Stomach smooth muscle (tissue), 2 donors: ENCODE data around the gene REEP1.

Experiments
- H3K27ac ChIP-seq: one replicate; pipeline ENCODE4 v1.7.0; 2013; ENCODE audit warnings: mild to moderate bottlenecking, low read length, inconsistent platforms
- H3K27me3 ChIP-seq, 2 donors: one replicate each; pipeline ENCODE4 v1.7.0; 2013; ENCODE audit warnings: low read length in 2 of 2; ENCODE audit not compliant: insufficient read depth in 2 of 2, control insufficient read depth in 1 of 2
- H3K36me3 ChIP-seq, 2 donors: one replicate each; pipeline ENCODE4 v1.7.0; 2013; ENCODE audit warnings: low read length in 2 of 2; ENCODE audit not compliant: control insufficient read depth in 2 of 2, insufficient read depth in 2 of 2
- H3K4me1 ChIP-seq: one replicate; pipeline ENCODE4 v1.7.0; 2013; ENCODE audit warnings: low read length; ENCODE audit not compliant: control insufficient read depth, insufficient read depth
- H3K4me3 ChIP-seq, 2 donors: one replicate each; pipeline ENCODE4 v1.7.0; 2013; ENCODE audit warnings: low read length in 2 of 2
- H3K9ac ChIP-seq, 2 donors: one replicate each; pipeline ENCODE4 v1.7.0; 2013; ENCODE audit warnings: low read length in 2 of 2, mild to moderate bottlenecking in 1 of 2
- H3K9me3 ChIP-seq, 2 donors: one replicate each; pipeline ENCODE4 v1.7.0; 2013; ENCODE audit warnings: low read length in 2 of 2; ENCODE audit not compliant: control insufficient read depth in 2 of 2
- donor health status: healthy.
- donor health status: Pancreatic carcinoma.

The REEP1 gene

GRCh38 chr2:86330001-86330400 is 7.4 kb downstream of the REEP1 start:
- Histone ChIP-seq H3K9me3 (no peaks in the 10 kb centered on the region), H3K27ac (no peak overlapping the region), H3K4me3 (no peak overlapping the region), H3K27me3 (no peaks in the 10 kb centered on the region), H3K9ac (no peak overlapping the region), H3K36me3 (no peaks in the 10 kb centered on the region), H3K4me1 (peaks cover 23% of the 10 kb centered on the region)

GRCh38 chr2:86323273-86324021 is 14.0 kb downstream of the REEP1 start:
- Histone ChIP-seq H3K36me3 (no peaks in the 10 kb centered on the region), H3K4me1 (peaks cover 2% of the 10 kb centered on the region), H3K4me3 (no peak overlapping the region), H3K27ac (no peak overlapping the region), H3K9ac (no peak overlapping the region), H3K27me3 (no peaks in the 10 kb centered on the region), H3K9me3 (no peaks in the 10 kb centered on the region)

GRCh38 chr2:86319700-86320580 is 17.5 kb downstream of the REEP1 start:
- Histone ChIP-seq H3K9ac (no peak overlapping the region), H3K36me3 (no peaks in the 10 kb centered on the region), H3K4me3 (no peak overlapping the region), H3K9me3 (no peaks in the 10 kb centered on the region), H3K27me3 (no peaks in the 10 kb centered on the region), H3K4me1 (peaks cover 2% of the 10 kb centered on the region), H3K27ac (no peak overlapping the region)

- H3K4me3 ChIP-seq = no peak overlapping the region
- no peaks in the 10 kb centered on the region for H3K9me3 ChIP-seq
- no peaks in the 10 kb centered on the region for H3K36me3 ChIP-seq
- H3K9ac ChIP-seq = no peak overlapping the region
- no peaks in the 10 kb centered on the region for H3K27me3 ChIP-seq
- peaks cover 26% of the 10 kb centered on the region for H3K4me1 ChIP-seq
- H3K27ac ChIP-seq = no peak overlapping the region
Measured at GRCh38 chr2:86315084-86315483, 22.3 kb downstream of the REEP1 start.

- H3K27ac ChIP-seq = no peak overlapping the region
- H3K9ac ChIP-seq = no peak overlapping the region
Measured at GRCh38 chr2:86314125-86314524, 23.3 kb downstream of the REEP1 start.

GRCh38 chr2:86313341-86313740 is 24.1 kb downstream of the REEP1 start:
- Histone ChIP-seq H3K9me3 (no peaks in the 10 kb centered on the region), H3K27me3 (no peaks in the 10 kb centered on the region), H3K36me3 (no peaks in the 10 kb centered on the region), H3K4me1 (peaks cover 43% of the 10 kb centered on the region), H3K9ac (no peak overlapping the region), H3K27ac (no peak overlapping the region), H3K4me3 (no peak overlapping the region)

More at GRCh38 chr2:86314125-86314524, 23.3 kb downstream of the REEP1 start:
- H3K27me3 ChIP-seq = no peaks in the 10 kb centered on the region
- H3K4me3 ChIP-seq = no peak overlapping the region
- no peaks in the 10 kb centered on the region for H3K9me3 ChIP-seq
- peaks cover 35% of the 10 kb centered on the region for H3K4me1 ChIP-seq
- no peaks in the 10 kb centered on the region for H3K36me3 ChIP-seq

GRCh38 chr2:86311879-86312278 is 25.5 kb downstream of the REEP1 start:
- no peak overlapping the region for H3K9ac ChIP-seq
- H3K9me3 ChIP-seq = no peaks in the 10 kb centered on the region
- peaks cover 47% of the 10 kb centered on the region for H3K4me1 ChIP-seq
- H3K27ac ChIP-seq = no peak overlapping the region
- H3K36me3 ChIP-seq = no peaks in the 10 kb centered on the region
- H3K27me3 ChIP-seq = no peaks in the 10 kb centered on the region
- H3K4me3 ChIP-seq = no peak overlapping the region

- Histone ChIP-seq H3K4me1 (peaks cover 55% of the 10 kb centered on the region), H3K27me3 (no peaks in the 10 kb centered on the region), H3K4me3 (peak overlapping the region in 1 of 2 donors; percentile 19), H3K9me3 (no peaks in the 10 kb centered on the region), H3K9ac (no peak overlapping the region), H3K36me3 (no peaks in the 10 kb centered on the region), H3K27ac (peak overlapping the region; percentile 82)
Measured at GRCh38 chr2:86309966-86310365, 27.5 kb downstream of the REEP1 start.

GRCh38 chr2:86308984-86309695 is 28.3 kb downstream of the REEP1 start:
- H3K4me1 ChIP-seq = peaks cover 52% of the 10 kb centered on the region

GRCh38 chr2:86308356-86308755 is 29.1 kb downstream of the REEP1 start:
- Histone ChIP-seq H3K9me3 (no peaks in the 10 kb centered on the region), H3K36me3 (no peaks in the 10 kb centered on the region), H3K4me3 (no peak overlapping the region), H3K4me1 (peaks cover 46% of the 10 kb centered on the region), H3K27me3 (no peaks in the 10 kb centered on the region), H3K27ac (peak overlapping the region; percentile 82), H3K9ac (no peak overlapping the region)

More at GRCh38 chr2:86308984-86309695, 28.3 kb downstream of the REEP1 start:
- Histone ChIP-seq H3K9ac (no peak overlapping the region), H3K27ac (peak overlapping the region; percentile 82), H3K9me3 (no peaks in the 10 kb centered on the region), H3K27me3 (no peaks in the 10 kb centered on the region), H3K4me3 (peak overlapping the region in 1 of 2 donors; percentile 8), H3K36me3 (no peaks in the 10 kb centered on the region)
